Measurements from ENCODE around the gene IL1RAPL1. TPM values are rescaled to one million over a fixed set of nuclear protein-coding genes. Genes with fewer than 3 reads are reported as not detected.

Gene IL1RAPL1
- total and polyA plus RNA-seq, 9 of the 15 experiments (the other 6 are each of a cell fraction or from before 2014, with no cell fraction given): 0.04 to 0.07 (median 0.04) TPM; not detected in 6

GRCh38 chrX:29274517-29274916, 687.3 kb downstream of the IL1RAPL1 start:
- ATAC-seq (no peak), FAIRE-seq (no peak), DNase-seq (ENCODE audit: extremely low read depth in 1 of 4, low spot score in 3 of 4) (no peak)
- no peak overlapping the region for H3K4me2 ChIP-seq (ENCODE audit: insufficient read depth, low read length)
- no peaks in the 10 kb centered on the region for H3K79me2 ChIP-seq (ENCODE audit: control insufficient read depth, insufficient read depth, low read length)
- POLR2A ChIA-PET: no interaction called here
- in situ Hi-C loops (cut with MboI) (no loop called here), intact Hi-C loops (cut with micrococcal nuclease) (no loop called here)
- H4K20me1 ChIP-seq (replicated peaks; ENCODE audit: control insufficient read depth, insufficient read depth, low read length): no peaks in the 10 kb centered on the region
- H3K27ac ChIP-seq (ENCODE audit: extremely low read depth, low read depth, low read length): no peak overlapping the region
- no peaks in the 10 kb centered on the region for H3K36me3 ChIP-seq (ENCODE audit: control insufficient read depth, insufficient read depth, low read length)
- no peaks in the 10 kb centered on the region for H3K9me1 ChIP-seq (ENCODE audit: control insufficient read depth, insufficient read depth, low read length)
- no peaks in the 10 kb centered on the region for H3K4me1 ChIP-seq (replicated peaks in 1 of 2; ENCODE audit: control insufficient read depth in 2 of 2, insufficient read depth in 2 of 2, low read length in 2 of 2)
- no peaks in the 10 kb centered on the region for H3K27me3 ChIP-seq (ENCODE audit: control insufficient read depth in 2 of 2, insufficient read depth in 2 of 2, low read length in 2 of 2)
- H2AFZ ChIP-seq (ENCODE audit: low read depth, low read length): no peak overlapping the region
- H3K4me3 ChIP-seq: no peak overlapping the region
- CTCF ChIA-PET (ENCODE audit: low intra/inter-chr PET ratio): no interaction called here
- no peaks in the 10 kb centered on the region for H3K9me3 ChIP-seq (replicated peaks; ENCODE audit: control insufficient read depth, insufficient read depth, low read depth, low read length)
- H3K9ac ChIP-seq (ENCODE audit: insufficient read depth in 1 of 2, low read depth in 2 of 2, low read length in 2 of 2): no peak overlapping the region
- BruUV-seq (replicated peaks): no TSS peak
- WGBS (ENCODE audit: insufficient coverage, low coverage, missing lambda C conversion rate): 0% methylated on average over 3 of the region's 3 CpGs
- no peak for TF ChIP-seq CEBPG (CRISPR knock-in tag; IDR thresholded peaks at IDR 0.05)
- TF ChIP-seq CEBPG (tag; conservative IDR thresholded peaks at IDR 0.05 in 1 of 2, IDR thresholded peaks at IDR 0.05 in 1 of 2): no peak
- TF ChIP-seq REST (IDR thresholded peaks at IDR 0.05; ENCODE audit: borderline replicate concordance): no peak
- no peak for TF ChIP-seq REST (CRISPR knock-in tag; IDR thresholded peaks at IDR 0.05; ENCODE audit: low read depth)
- no peak for TF ChIP-seq SETDB1 (IDR thresholded peaks at IDR 0.05; ENCODE audit: low read length)
- TF ChIP-seq CCAR2 (IDR thresholded peaks at IDR 0.05; ENCODE audit: low read depth, low read length): no peak
- no peak for TF ChIP-seq ZNF655 (CRISPR knock-in tag; IDR thresholded peaks at IDR 0.05)
- TF ChIP-seq ARHGAP35 (IDR thresholded peaks at IDR 0.05; ENCODE audit: partially characterized antibody): no peak
- TF ChIP-seq PATZ1 (CRISPR knock-in tag; IDR thresholded peaks at IDR 0.05; ENCODE audit: borderline replicate concordance): no peak
- TF ChIP-seq MEF2A (IDR thresholded peaks at IDR 0.05; ENCODE audit: control insufficient read depth, low read depth, low read length): no peak

All from K562 (cell line).